ENCODE results near the gene PRUNE1. TPM values are rescaled to one million over a fixed set of nuclear protein-coding genes. Genes with fewer than 3 reads are reported as not detected.

PRUNE1 gene
- total RNA-seq, 1 experiment from 2014 or later, result 30.7 TPM

GRCh38 chr1:151070474-151071276, 62.4 kb downstream of the PRUNE1 start, which contains the start of gene GABPB2:
TSS of gene GABPB2 (plus strand) at chr1:151070761. CDS start at chr1:151088190, 17,429 bp downstream.
- Histone ChIP-seq H4K20me1 (ENCODE audit: insufficient read depth) (no peaks in the 10 kb centered on the region), H2AFZ (peak within 1 kb of the TSS; percentile 97), H3F3A (ENCODE audit: insufficient read depth, low read depth) (peaks cover 27% of the 10 kb centered on the region), H3K4me1 (replicated peaks; ENCODE audit: insufficient read depth) (peaks cover 17% of the 10 kb centered on the region), H3K36me3 (ENCODE audit: low read depth) (no peaks in the 10 kb centered on the region), H3K4me2 (peak within 1 kb of the TSS; percentile 94), H3K9me2 (ENCODE audit: insufficient read depth) (no peaks in the 10 kb centered on the region), H3K9me3 (ENCODE audit: insufficient read depth, low read depth) (no peaks in the 10 kb centered on the region), H3K4me3 (peak within 1 kb of the TSS; percentile 84), H3K79me2 (ENCODE audit: low read depth) (peaks cover 14% of the 10 kb centered on the region), H3K27ac (peak within 1 kb of the TSS; percentile 89), H3K27me3 (ENCODE audit: insufficient read depth, low read depth) (no peaks in the 10 kb centered on the region)
- no peak for TF ChIP-seq EZH2 (IDR thresholded peaks at IDR 0.05; ENCODE audit: low read depth)
- peak; percentile 87 for TF ChIP-seq CTCF (conservative IDR thresholded peaks at IDR 0.05)
- ChIA-PET CTCF (interaction anchor here (0.6 to 1.0 kb wide), 5 partner anchors 9 to 505 kb away, joined by 3 to 6 read pairs (median 3); no protein-coding TSS in a partner anchor), POLR2A (ENCODE audit: unreplicated experiment) (interaction anchor here (0.5 to 0.7 kb wide), 4 partner anchors 28 to 1040 kb away, joined by 4 to 20 read pairs (median 8); partner anchors contain the start of gene GOLPH3L)
- peak; percentile 78 to 85 for DNase-seq
- TSS peak; percentile 81 for BruUV-seq (replicated peaks)
- intact Hi-C loops (cut with micrococcal nuclease; ENCODE audit: unreplicated experiment), result loop anchor here (1.0 to 2.0 kb wide), 2 partner anchors 9 to 86 kb away; partner anchors contain the start of gene TNFAIP8L2

GRCh38 chr1:151072224-151072623, 64.0 kb downstream of the PRUNE1 start:
- no peak overlapping the region for H3K4me3 ChIP-seq
- no peaks in the 10 kb centered on the region for H3K36me3 ChIP-seq (ENCODE audit: low read depth)
- peaks cover 17% of the 10 kb centered on the region for H3K4me1 ChIP-seq (replicated peaks; ENCODE audit: insufficient read depth)
- H3K27ac ChIP-seq, result no peak overlapping the region
- H2AFZ ChIP-seq, result no peak overlapping the region
- TF ChIP-seq EZH2 (IDR thresholded peaks at IDR 0.05; ENCODE audit: low read depth), result no peak
- TF ChIP-seq CTCF (conservative IDR thresholded peaks at IDR 0.05), result no peak
- no peaks in the 10 kb centered on the region for H3K9me2 ChIP-seq (ENCODE audit: insufficient read depth)
- POLR2A ChIA-PET (ENCODE audit: unreplicated experiment), result interaction anchor here (0.5 to 0.6 kb wide), 3 partner anchors 67 to 273 kb away, joined by 4 to 24 read pairs (median 10); no protein-coding TSS in a partner anchor
- intact Hi-C loops (cut with micrococcal nuclease; ENCODE audit: unreplicated experiment), result no loop called here
- DNase-seq, result no peak
- no peaks in the 10 kb centered on the region for H4K20me1 ChIP-seq (ENCODE audit: insufficient read depth)
- no TSS peak for BruUV-seq (replicated peaks)
- peaks cover 27% of the 10 kb centered on the region for H3F3A ChIP-seq (ENCODE audit: insufficient read depth, low read depth)
- CTCF ChIA-PET, result interaction anchor here (0.6 to 0.7 kb wide), 2 partner anchors 16 to 174 kb away, joined by 3 to 5 read pairs; no protein-coding TSS in a partner anchor
- H3K79me2 ChIP-seq (ENCODE audit: low read depth), result peaks cover 14% of the 10 kb centered on the region
- peak overlapping the region; percentile 94; the same call in 1 of the 2 replicates for H3K4me2 ChIP-seq
- no peaks in the 10 kb centered on the region for H3K9me3 ChIP-seq (ENCODE audit: insufficient read depth, low read depth)
- no peaks in the 10 kb centered on the region for H3K27me3 ChIP-seq (ENCODE audit: insufficient read depth, low read depth)

Other genes starting within 250 kb of the PRUNE1 start
- gene CTSS, start 242.7 kb upstream of the PRUNE1 start, total RNA-seq (2021), result 6.3 and 7.2 TPM in 2 replicates
- gene CTSK, start 200.2 kb upstream of the PRUNE1 start, total RNA-seq (2021), result 4.7 and 4.9 TPM in 2 replicates
- gene ARNT, start 131.8 kb upstream of the PRUNE1 start, total RNA-seq (2021), result 30.3 and 35.1 TPM in 2 replicates
- gene CTXND2, start 121.3 kb upstream of the PRUNE1 start, total RNA-seq (2021), result not detected in 2 replicates
- 45.6 and 51.1 TPM in 2 replicates for gene SETDB1, start 82.1 kb upstream of the PRUNE1 start, total RNA-seq (2021)
- 113 TPM in 2 replicates for gene CERS2, start 33.6 kb upstream of the PRUNE1 start, total RNA-seq (2021)
- gene ANXA9, start 26.2 kb upstream of the PRUNE1 start, total RNA-seq (2021), result 10.6 and 12.9 TPM in 2 replicates
- 15.6 and 17.6 TPM in 2 replicates for gene MINDY1, start 1.5 kb upstream of the PRUNE1 start, total RNA-seq (2021)
- 3.0 and 3.6 TPM in 2 replicates for gene BNIPL, start 28.1 kb downstream of the PRUNE1 start, total RNA-seq (2021)
- gene C1orf56, start 39.3 kb downstream of the PRUNE1 start, total RNA-seq (2021), result 1.8 and 2.3 TPM in 2 replicates
- 59.4 and 62.8 TPM in 2 replicates for gene CDC42SE1, start 51.2 kb downstream of the PRUNE1 start, total RNA-seq (2021)
- 15.0 and 23.3 TPM in 2 replicates for gene MLLT11, start 51.9 kb downstream of the PRUNE1 start, total RNA-seq (2021)
- gene GABPB2, start 62.3 kb downstream of the PRUNE1 start, total RNA-seq (2021), result 6.4 and 6.6 TPM in 2 replicates
- gene SEMA6C, start 138.2 kb downstream of the PRUNE1 start, total RNA-seq (2021), result 5.6 and 6.1 TPM in 2 replicates
- gene TNFAIP8L2, start 148.2 kb downstream of the PRUNE1 start, total RNA-seq (2021), result not detected in 2 replicates
- gene LYSMD1, start 157.5 kb downstream of the PRUNE1 start, total RNA-seq (2021), result 7.6 and 12.8 TPM in 2 replicates
- gene SCNM1, start 157.7 kb downstream of the PRUNE1 start, total RNA-seq (2021), result 42.5 and 47.7 TPM in 2 replicates
- 1.2 TPM in 1 of 2 replicates, not detected in the other for gene TMOD4, start 167.5 kb downstream of the PRUNE1 start, total RNA-seq (2021)
- 63.9 and 72.5 TPM in 2 replicates for gene VPS72, start 181.7 kb downstream of the PRUNE1 start, total RNA-seq (2021)
- gene PIP5K1A, start 190.1 kb downstream of the PRUNE1 start, total RNA-seq (2021), result 69.7 and 76.4 TPM in 2 replicates
- gene PSMD4, start 246.3 kb downstream of the PRUNE1 start, total RNA-seq (2021), result 230 and 255 TPM in 2 replicates